SK-N-SH (cell line): Measurements from ENCODE around the gene STON1. TPM values are rescaled to one million over a fixed set of nuclear protein-coding genes. Genes with fewer than 3 reads are reported as not detected.

Experiments used
- CTCF ChIA-PET: fragments of 300-600, 350-600 bp; formaldehyde crosslinking; extraction: SDS; loops from one replicate; lab custom pipeline; 2021; lab: Yijun Ruan, JAX
- POLR2A ChIA-PET: fragments of 350-600 bp; sonication (Branson Sonifier 250); formaldehyde crosslinking; extraction: SDS; loops from one replicate; lab custom pipeline; 2020; ENCODE audit warnings: antibody characterized with exemption, inconsistent platforms; lab: Yijun Ruan, JAX
- DNase-seq: peaks from one replicate; pipeline ENCODE4 v3.0.0; 2012
- H2AFZ ChIP-seq: fragments of 200-600 bp; sonication (generic); 2 replicates; pipeline ENCODE4 v1.8.1; 2016; ENCODE audit warnings: antibody characterized with exemption, mild to moderate bottlenecking, low read depth
- H3F3A ChIP-seq: fragments of 200-600 bp; sonication (generic); replicated peaks from 2 replicates; pipeline ENCODE3; 2016; ENCODE audit warnings: antibody characterized with exemption, mild to moderate bottlenecking; ENCODE audit not compliant: insufficient read depth
- H3K27ac ChIP-seq, 2 experiments: fragments of 200-500 bp in 1 of 2; fragments of 200-600 bp in 1 of 2; sonication (Bioruptor generic) in 1 of 2; sonication (generic), shearing (Covaris generic) in 1 of 2; 2 replicates each; pipeline versions ENCODE4 v1.5.1 to v1.6.1; 2014 to 2016; ENCODE audit warnings: low read depth in 2 of 2, inconsistent platforms in 1 of 2, low read length in 1 of 2, mild to moderate bottlenecking in 1 of 2, mixed read lengths in 1 of 2
- H3K27me3 ChIP-seq: fragments of 200-600 bp; sonication (generic), shearing (Covaris generic); 2 replicates; pipeline ENCODE4 v1.6.1; 2016; ENCODE audit warnings: mixed run types; ENCODE audit not compliant: insufficient read depth
- H3K36me3 ChIP-seq, 2 experiments: fragments of 200-500 bp in 1 of 2; fragments of 200-600 bp in 1 of 2; sonication (Bioruptor generic) in 1 of 2; sonication (generic) in 1 of 2; replicated peaks in 1 of 2; 2 replicates each; pipeline versions ENCODE3 to v1.5.1; 2014 to 2016; ENCODE audit warnings: low read length in 1 of 2, mild to moderate bottlenecking in 1 of 2; ENCODE audit not compliant: insufficient read depth in 2 of 2, control insufficient read depth in 1 of 2
- H3K4me1 ChIP-seq, 2 experiments: fragments of 200-500 bp in 1 of 2; fragments of 200-600 bp in 1 of 2; sonication (Bioruptor generic) in 1 of 2; sonication (generic), shearing (Covaris generic) in 1 of 2; 2 replicates each; pipeline versions ENCODE4 v1.5.1 to v1.6.1; 2014 to 2016; ENCODE audit warnings: low read depth in 1 of 2, low read length in 1 of 2, mixed run types in 1 of 2; ENCODE audit not compliant: insufficient read depth in 2 of 2, control insufficient read depth in 1 of 2
- H3K4me2 ChIP-seq: fragments of 200-600 bp; sonication (generic), shearing (Covaris generic); 2 replicates; pipeline ENCODE4 v1.6.1; 2017; ENCODE audit warnings: mixed run types
- H3K4me3 ChIP-seq, 2 experiments: fragments of 200-500 bp in 1 of 2; fragments of 200-600 bp in 1 of 2; sonication (Bioruptor generic) in 1 of 2; sonication (generic), shearing (Covaris generic) in 1 of 2; 2 replicates each; pipeline versions ENCODE4 v1.5.1 to v1.8.1; 2014 to 2016; ENCODE audit warnings: low read depth in 2 of 2, inconsistent platforms in 1 of 2, low read length in 1 of 2, mild to moderate bottlenecking in 1 of 2, mixed read lengths in 1 of 2, moderate library complexity in 1 of 2
- H3K79me2 ChIP-seq: fragments of 200-600 bp; sonication (generic); 2 replicates; pipeline ENCODE4 v1.8.1; 2017; ENCODE audit warnings: mild to moderate bottlenecking; ENCODE audit not compliant: insufficient read depth
- H3K9ac ChIP-seq: fragments of 200-600 bp; sonication (generic); 2 replicates; pipeline ENCODE4 v1.6.1; 2017; ENCODE audit warnings: mixed run types
- H3K9me2 ChIP-seq: fragments of 200-600 bp; sonication (generic); 2 replicates; pipeline ENCODE4 v1.6.1; 2017; ENCODE audit warnings: mixed run types
- H3K9me3 ChIP-seq: fragments of 200-600 bp; sonication (generic); 2 replicates; pipeline ENCODE4 v1.6.1; 2017; ENCODE audit warnings: mixed run types, mild to moderate bottlenecking, moderate library complexity
- H4K20me1 ChIP-seq: fragments of 200-600 bp; sonication (generic); 2 replicates; pipeline ENCODE4 v1.6.1; 2017; ENCODE audit warnings: mild to moderate bottlenecking, mixed run types; ENCODE audit not compliant: insufficient read depth
- CHD2 ChIP-seq: fragments of 150-350 bp; IDR thresholded peaks from 2 replicates; pipeline ENCODE4 v1.6.1; 2018; ENCODE audit warnings: low read length; ENCODE audit not compliant: partially characterized antibody
- CTCF ChIP-seq: fragments of 200-600 bp; sonication (generic); IDR thresholded peaks from 2 replicates; pipeline ENCODE4 v1.6.1; 2017; ENCODE audit warnings: antibody characterized with exemption, mild to moderate bottlenecking, moderate library complexity
- FOSL2 ChIP-seq: IDR thresholded peaks from 2 replicates; pipeline ENCODE4 v1.4.0; 2012; ENCODE audit warnings: low read depth, mild to moderate bottlenecking, moderate library complexity, borderline replicate concordance
- FOXM1 ChIP-seq: IDR thresholded peaks from 2 replicates; pipeline ENCODE4 v1.4.0; 2012; ENCODE audit warnings: low read depth, mild to moderate bottlenecking
- GATA2 ChIP-seq: sonication (generic); formaldehyde crosslinking; IDR thresholded peaks from 2 replicates; pipeline ENCODE4 v1.5.0; 2020; ENCODE audit warnings: mild to moderate bottlenecking, missing genetic modification reagents
- JUND ChIP-seq: IDR thresholded peaks from 2 replicates; pipeline ENCODE4 v1.4.0; 2012
- MAX ChIP-seq: IDR thresholded peaks from 2 replicates; pipeline ENCODE4 v1.4.0; 2012; ENCODE audit warnings: low read depth
- NRF1 ChIP-seq: IDR thresholded peaks from 2 replicates; pipeline ENCODE4 v1.6.1; 2012; ENCODE audit warnings: low read depth, mild to moderate bottlenecking, low read length
- POLR2AphosphoS5 ChIP-seq: IDR thresholded peaks from 2 replicates; pipeline ENCODE4 v1.6.1; 2012; ENCODE audit warnings: low read depth, low read length
- RAD21 ChIP-seq: IDR thresholded peaks from 2 replicates; pipeline ENCODE4 v1.6.1; 2012; ENCODE audit warnings: mild to moderate bottlenecking, low read length
- REST ChIP-seq: IDR thresholded peaks from 2 replicates; pipeline ENCODE4 v1.6.1; 2012; ENCODE audit warnings: mild to moderate bottlenecking, low read depth, low read length, moderate library complexity
- RXRA ChIP-seq: IDR thresholded peaks from 2 replicates; pipeline ENCODE4 v1.4.0; 2012; ENCODE audit warnings: low read depth, mild to moderate bottlenecking, borderline replicate concordance
- SMC3 ChIP-seq: IDR thresholded peaks from 2 replicates; pipeline ENCODE4 v1.6.1; 2012; ENCODE audit warnings: low read depth, low read length, improper control_type of control experiment
- TAF1 ChIP-seq: IDR thresholded peaks from 2 replicates; pipeline ENCODE4 v1.6.1; 2012; ENCODE audit warnings: low read depth, mild to moderate bottlenecking, low read length, moderate library complexity, borderline replicate concordance
- USF1 ChIP-seq: IDR thresholded peaks from 2 replicates; pipeline ENCODE4 v1.4.0; 2012; ENCODE audit warnings: low read depth, borderline replicate concordance
- USF2 ChIP-seq: fragments of 150-350 bp; IDR thresholded peaks from 2 replicates; pipeline ENCODE4 v1.6.1; 2017; ENCODE audit warnings: antibody characterized with exemption, low read length, low read depth, borderline replicate concordance
- YY1 ChIP-seq: IDR thresholded peaks from 2 replicates; pipeline ENCODE4 v1.4.0; 2012; ENCODE audit warnings: low read depth, mild to moderate bottlenecking
- WGBS: methylation state at CpG from one replicate; pipeline ENCODE4 v1.1.6; 2017; ENCODE audit warnings: low lambda C conversion rate; 5-methylcytosine and 5-hydroxymethylcytosine counted together
- polyA plus RNA-seq, 3 experiments: library from polyadenylated mRNA; depleted of rRNA; stranded (reverse); fragments of >200 nt; gene quantifications; 2 replicates each; pipeline ENCODE4 v1.2.3, GENCODE V29; 2012

The STON1 gene
- polyA plus RNA-seq, 1 of the 3 experiments (the other 2 are of a cell fraction): 4.2 TPM

- Histone ChIP-seq H3K27me3 (no peaks in the 10 kb centered on the region), H3K4me3 (no peak overlapping the region), H3K9me2 (no peaks in the 10 kb centered on the region), H3K36me3 (no peaks in the 10 kb centered on the region), H3K9me3 (no peaks in the 10 kb centered on the region), H3F3A (no peaks in the 10 kb centered on the region), H2AFZ (no peak overlapping the region), H3K4me1 (no peaks in the 10 kb centered on the region; a peak in 1 of 4 replicates), H3K9ac (no peak overlapping the region), H3K27ac (no peak overlapping the region), H3K4me2 (no peak overlapping the region), H4K20me1 (no peaks in the 10 kb centered on the region), H3K79me2 (no peaks in the 10 kb centered on the region)
- ChIA-PET CTCF (no interaction called here), POLR2A (no interaction called here)
- no peak for DNase-seq
- TF ChIP-seq YY1: no peak
- no peak for TF ChIP-seq RXRA
- TF ChIP-seq FOSL2: no peak
- 74% methylated on average over 2 of the region's 2 CpGs for WGBS
These were observed 89.6 kb downstream of the STON1 start for GRCh38 chr2:48619526-48619925.

- no peaks in the 10 kb centered on the region for H3K79me2 ChIP-seq
- no peak overlapping the region for H2AFZ ChIP-seq
- WGBS: 80% methylated on average over 7 of the region's 7 CpGs
- no peak for TF ChIP-seq MAX
- no peak for TF ChIP-seq CHD2
- TF ChIP-seq SMC3: no peak
- TF ChIP-seq JUND: no peak
- no peak for TF ChIP-seq USF1
- no peak for TF ChIP-seq FOXM1
- no peak for TF ChIP-seq CTCF
- TF ChIP-seq GATA2 (CRISPR knock-in tag): no peak
- no peak for TF ChIP-seq RAD21
- TF ChIP-seq USF2: no peak
- TF ChIP-seq YY1: no peak
- no peak for TF ChIP-seq FOSL2
- TF ChIP-seq NRF1: no peak
- TF ChIP-seq POLR2AphosphoS5: no peak
- TF ChIP-seq REST: no peak
- TF ChIP-seq TAF1: no peak
- no peak overlapping the region for H3K4me2 ChIP-seq
- no peak overlapping the region for H3K9ac ChIP-seq
- H3K4me3 ChIP-seq: no peak overlapping the region
- no peak overlapping the region for H3K27ac ChIP-seq
- H3K9me2 ChIP-seq: no peaks in the 10 kb centered on the region
- H3K9me3 ChIP-seq: no peaks in the 10 kb centered on the region
- no peak for DNase-seq
- POLR2A ChIA-PET: no interaction called here
- H3F3A ChIP-seq: no peaks in the 10 kb centered on the region
- no peaks in the 10 kb centered on the region for H3K27me3 ChIP-seq
- H3K4me1 ChIP-seq: no peaks in the 10 kb centered on the region; a peak in 1 of 4 replicates
- H4K20me1 ChIP-seq: no peaks in the 10 kb centered on the region
- CTCF ChIA-PET: no interaction called here
- H3K36me3 ChIP-seq: no peaks in the 10 kb centered on the region
These were observed 90.7 kb downstream of the STON1 start for GRCh38 chr2:48620604-48621003.
